GM12875 (cell line): ENCODE data around the gene LFNG.

Experiments used
- H3K4me3 ChIP-seq: one replicate; pipeline ENCODE4 v1.5.1; 2011; ENCODE audit warnings: low read depth, low read length, control low read depth
- CTCF ChIP-seq: IDR thresholded peaks from 2 replicates; pipeline ENCODE4 v1.5.1; 2011; ENCODE audit warnings: low read depth, mild to moderate bottlenecking, control low read depth, inconsistent platforms, low read length, moderate library complexity, borderline replicate concordance; ENCODE audit not compliant: insufficient read depth

The LFNG gene

GRCh38 chr7:2542916-2543871, 23.6 kb downstream of the LFNG start:
- no peak for TF ChIP-seq CTCF
- H3K4me3 ChIP-seq: no peak overlapping the region

- H3K4me3 ChIP-seq: no peak overlapping the region
- TF ChIP-seq CTCF: no peak
Observed at GRCh38 chr7:2544541-2545188, 25.1 kb downstream of the LFNG start.

- H3K4me3 ChIP-seq: no peak overlapping the region
- no peak for TF ChIP-seq CTCF
Observed at GRCh38 chr7:2545746-2546425, 26.3 kb downstream of the LFNG start.

- no peak overlapping the region for H3K4me3 ChIP-seq
- TF ChIP-seq CTCF: no peak
Observed at GRCh38 chr7:2546776-2547586, 27.4 kb downstream of the LFNG start.

- no peak for TF ChIP-seq CTCF
- no peak overlapping the region for H3K4me3 ChIP-seq
Observed at GRCh38 chr7:2551418-2551817, 31.8 kb downstream of the LFNG start.

GRCh38 chr7:2553108-2553507, 33.5 kb downstream of the LFNG start:
- H3K4me3 ChIP-seq: no peak overlapping the region
- no peak for TF ChIP-seq CTCF
